Stimulated activated CD4-positive, alpha-beta T cell treated with anti-CD3 and anti-CD28 coated beads, TNF-alpha, amount 100 ng/mL, for 48 hours (primary cell): ENCODE data around the gene ZCCHC2.

Experiments used
- DNase-seq, 3 donors: peaks; one replicate each; pipeline ENCODE4 v3.0.0-alpha.2; 2020; ENCODE audit warnings: low read depth in 3 of 3

The ZCCHC2 gene

GRCh38 chr18:62522504-62523254 lies at the start of gene ZCCHC2:
ZCCHC2 (plus strand) TSS chr18:62523025; CDS start chr18:62523425, 400 bp downstream.
- DNase-seq: peak; percentile 96 to 97 (median 96)

GRCh38 chr18:62479574-62479973 lies 43.3 kb upstream of the ZCCHC2 start:
- DNase-seq: no peak

GRCh38 chr18:62480927-62481326 lies 41.9 kb upstream of the ZCCHC2 start:
- DNase-seq: no peak

- DNase-seq: no peak
Observed at GRCh38 chr18:62484941-62485340, 37.9 kb upstream of the ZCCHC2 start.

GRCh38 chr18:62485684-62486083 lies 37.1 kb upstream of the ZCCHC2 start:
- peak in 2 of 3 donors; percentile 13 to 23 for DNase-seq

GRCh38 chr18:62486290-62486964 lies 36.4 kb upstream of the ZCCHC2 start:
- DNase-seq: peak in 2 of 3 donors; percentile 42 to 44

- DNase-seq: no peak
Observed at GRCh38 chr18:62487161-62487560, 35.7 kb upstream of the ZCCHC2 start.

GRCh38 chr18:62490967-62491695 lies 31.7 kb upstream of the ZCCHC2 start:
- no peak for DNase-seq

GRCh38 chr18:62493033-62493862 lies 29.6 kb upstream of the ZCCHC2 start:
- no peak for DNase-seq

- no peak for DNase-seq
Observed at GRCh38 chr18:62494764-62495163, 28.1 kb upstream of the ZCCHC2 start.

- no peak for DNase-seq
Observed at GRCh38 chr18:62496262-62496661, 26.6 kb upstream of the ZCCHC2 start.

- DNase-seq: no peak
Observed at GRCh38 chr18:62497190-62497772, 25.5 kb upstream of the ZCCHC2 start.

- DNase-seq: no peak
Observed at GRCh38 chr18:62498616-62499262, 24.1 kb upstream of the ZCCHC2 start.

- no peak for DNase-seq
Observed at GRCh38 chr18:62499263-62499650, 23.6 kb upstream of the ZCCHC2 start.

- DNase-seq: no peak
Observed at GRCh38 chr18:62500174-62500573, 22.7 kb upstream of the ZCCHC2 start.

GRCh38 chr18:62500966-62501591 lies 21.7 kb upstream of the ZCCHC2 start:
- DNase-seq: no peak

- DNase-seq: peak in 1 of 3 donors; percentile 17
Observed at GRCh38 chr18:62505669-62506494, 16.9 kb upstream of the ZCCHC2 start.

GRCh38 chr18:62506495-62507143 lies 16.2 kb upstream of the ZCCHC2 start:
- DNase-seq: no peak

GRCh38 chr18:62509779-62510178 lies 13.0 kb upstream of the ZCCHC2 start:
- no peak for DNase-seq
